Ovary (tissue), 9 donors: ENCODE data around the gene GNPTAB. TPM values are rescaled to one million over a fixed set of nuclear protein-coding genes. Genes with fewer than 3 reads are reported as not detected.

ENCODE experiments used
- DNase-seq, 5 donors: peaks; one replicate each; pipeline ENCODE4 v3.0.0-alpha.2; 2019 to 2020
- H3K27ac ChIP-seq, 2 donors: fragments of 200-600 bp; one replicate each; pipeline versions ENCODE4 v1.5.1 to v1.8.0; 2019 to 2022
- H3K27me3 ChIP-seq: fragments of 200-600 bp; one replicate; pipeline ENCODE4 v1.8.0; 2022
- H3K36me3 ChIP-seq: fragments of 200-600 bp; sonication (generic); one replicate; pipeline ENCODE4 v1.5.1; 2019
- H3K4me1 ChIP-seq: one replicate; pipeline ENCODE4 v1.8.1; 2013; ENCODE audit warnings: mild to moderate bottlenecking, moderate library complexity; ENCODE audit not compliant: insufficient read depth
- H3K4me3 ChIP-seq: fragments of 200-600 bp; sonication (generic); one replicate; pipeline ENCODE4 v1.5.1; 2017
- H3K9me3 ChIP-seq, 2 donors: fragments of 200-600 bp in 1 of 2; sonication (generic) in 1 of 2; one replicate each; pipeline versions ENCODE4 v1.5.1 to v1.8.1; 2013 to 2019; ENCODE audit warnings: mild to moderate bottlenecking in 1 of 2, moderate library complexity in 1 of 2
- CTCF ChIP-seq, 3 donors: fragments of 450-650 bp in 2 of 3; fragments of 200-600 bp in 1 of 3; IDR thresholded peaks; one replicate each; pipeline versions ENCODE4 v1.5.1 to v1.8.0; 2016 to 2022; ENCODE audit warnings: antibody characterized with exemption in 3 of 3, mild to moderate bottlenecking in 1 of 3
- EP300 ChIP-seq: sonication (generic); formaldehyde crosslinking; IDR thresholded peaks from one replicate; pipeline ENCODE4 v1.6.1; 2017; ENCODE audit warnings: antibody characterized with exemption
- POLR2A ChIP-seq: fragments of 450-650 bp; IDR thresholded peaks from one replicate; pipeline ENCODE4 v1.6.1; 2017; ENCODE audit warnings: antibody characterized with exemption, mild to moderate bottlenecking, moderate library complexity
- WGBS, 3 donors: extraction: QIAGEN DNeasy Blood & Tissue Kit in 1 of 3; methylation state at CpG; one replicate each; pipeline versions ENCODE4 v1.1.5 to v1.1.7; 2013 to 2017; 5-methylcytosine and 5-hydroxymethylcytosine counted together
- intact Hi-C, 4 donors: fragments of 100-400 bp; cut with DNase I; formaldehyde crosslinking; loops; one replicate each; pipeline versions ENCODE4 v1.11.0 to v1.15.1; 2022 to 2023
- polyA plus RNA-seq, 2 donors: library from polyadenylated mRNA; stranded (reverse); fragments of 200-250 nt in 1 of 2; fragments of 350-450 nt in 1 of 2; fragmentation: Illumina TruSeq in 1 of 2; extraction: RNeasy Lipid Tissue Mini Kit (QIAGEN cat#74804) in 1 of 2; gene quantifications; one replicate each; pipeline ENCODE4 v1.2.3, GENCODE V29; 2013 to 2014
- small RNA-seq: library from RNA; depleted of rRNA; stranded (forward); fragments of <200 nt; gene quantifications from one replicate; pipeline ENCODE3, GENCODE V24; 2016
- total RNA-seq, 7 donors: library from RNA; depleted of rRNA in 2 of 7; stranded (reverse); fragments of >200 nt in 2 of 7; fragmentation: NEBNext Ultra II Directional in 3 of 7; extraction: Animal tissue kit (Norgen Biotek cat#: 25700) in 3 of 7; gene quantifications; one replicate each; pipeline versions ENCODE4 v1.1.0 to v1.2.4, GENCODE V29; 2016 to 2023
- donor health status: DM: no; HTN: no; CAD: no; lungs with moderate emphysema.
- donor health status: DM: no; HTN: no; CAD: no.
- donor health status: Bipolar disorder and iron deficiency.
- donor health status: DM: yes; HTN: yes; CAD: no.
- donor health status: DM: no; HTN: no; CAD: no.
- donor health status: DM: yes; HTN: yes; CAD: no.

The GNPTAB gene
- total and polyA plus RNA-seq, 9 donors = 7.1 to 24.2 (median 16.6) TPM

- Histone ChIP-seq H3K27me3 (no peaks in the 10 kb centered on the region), H3K36me3 (no peaks in the 10 kb centered on the region), H3K4me3 (peak within 1 kb of the TSS; percentile 91), H3K4me1 (peaks cover 3% of the 10 kb centered on the region), H3K9me3 (no peaks in the 10 kb centered on the region), H3K27ac (peak within 1 kb of the TSS; percentile 87)
- 1% methylated on average over 30 to 77 of the region's 80 CpGs for WGBS, 3 donors
- intact Hi-C loops = no loop called here
- peak; percentile 53 to 78 (median 65) for DNase-seq
- TF ChIP-seq POLR2A = peak; percentile 16
- TF ChIP-seq CTCF (IDR thresholded peaks at IDR 0.05) = no peak
- TF ChIP-seq EP300 = no peak
Measured at GRCh38 chr12:101697197-101697929, 133.4 kb downstream of the GNPTAB start, which contains the start of gene CHPT1. Gene CHPT1 (plus strand): TSS chr12:101697640. CDS start chr12:101697862, 222 bp downstream.

GRCh38 chr12:101696251-101697196 is 134.2 kb downstream of the GNPTAB start:
- intact Hi-C loops = no loop called here
- Histone ChIP-seq H3K36me3 (no peaks in the 10 kb centered on the region), H3K4me3 (peak overlapping the region; percentile 91), H3K4me1 (peaks cover 3% of the 10 kb centered on the region), H3K27ac (peak overlapping the region in 1 of 2 donors; percentile 87), H3K27me3 (no peaks in the 10 kb centered on the region), H3K9me3 (no peaks in the 10 kb centered on the region)
- DNase-seq = peak in 3 of 5 donors; percentile 21 to 44 (median 38)
- TF ChIP-seq CTCF (IDR thresholded peaks at IDR 0.05) = no peak
- TF ChIP-seq POLR2A = no peak
- TF ChIP-seq EP300 = no peak
- WGBS, 3 donors = 37 to 46% (median 45%) methylated on average over 18 of the region's 18 CpGs

- Histone ChIP-seq H3K9me3 (no peaks in the 10 kb centered on the region), H3K36me3 (no peaks in the 10 kb centered on the region), H3K4me1 (peaks cover 3% of the 10 kb centered on the region), H3K4me3 (no peak overlapping the region), H3K27me3 (no peaks in the 10 kb centered on the region), H3K27ac (no peak overlapping the region)
- 92 to 97% (median 94%) methylated on average over 1 of the region's 1 CpG for WGBS, 3 donors
- TF ChIP-seq POLR2A (no peak), CTCF (IDR thresholded peaks at IDR 0.05) (no peak), EP300 (no peak)
- DNase-seq = no peak
- intact Hi-C loops = no loop called here
Measured at GRCh38 chr12:101695706-101696105, 135.1 kb downstream of the GNPTAB start.

Small RNA genes within 50 kb of the gene (small RNA-seq; reads per million reads assigned to genes)
- not detected for gene RNA5SP368
- not detected for gene RNA5SP369
- gene RNU6-101P = not detected
- not detected for gene RNU6-1183P
- not detected for gene RNU6-172P
- not detected for gene RNY1P16

Other genes with a start within 250 kb of the GNPTAB start
- gene MYBPC1, start 236.0 kb downstream of the GNPTAB start, total RNA-seq = 1 to 10 TPM in 2 of 7 donors, under 1 TPM in 3, not detected in 2; 0.18 to 2.2 (median 0.92) TPM
- gene MYBPC1, start 236.0 kb downstream of the GNPTAB start, polyA plus RNA-seq = not detected
- 10 to 100 TPM; 27.8 to 89.4 (median 38.3) TPM for gene CHPT1, start 133.3 kb downstream of the GNPTAB start, total RNA-seq
- gene CHPT1, start 133.3 kb downstream of the GNPTAB start, polyA plus RNA-seq = 10 to 100 TPM; 25.8 to 27.7 TPM
- not detected for gene SYCP3, start 91.5 kb downstream of the GNPTAB start, total RNA-seq
- under 1 TPM; 0.07 to 0.31 TPM for gene SYCP3, start 91.5 kb downstream of the GNPTAB start, polyA plus RNA-seq
- 10 to 100 TPM in 6 of 7 donors, 1 to 10 TPM in 1; 9.3 to 21.7 (median 15.8) TPM for gene DRAM1, start 46.6 kb upstream of the GNPTAB start, total RNA-seq
- gene DRAM1, start 46.6 kb upstream of the GNPTAB start, polyA plus RNA-seq = 10 to 100 TPM in 1 of 2 donors, 1 to 10 TPM in 1; 9.1 to 19.0 TPM
- 10 to 100 TPM; 24.8 to 50.0 (median 35.5) TPM for gene WASHC3, start 231.0 kb upstream of the GNPTAB start, total RNA-seq
- gene WASHC3, start 231.0 kb upstream of the GNPTAB start, polyA plus RNA-seq = 10 to 100 TPM; 35.6 to 72.8 TPM